Activated CD4-positive, alpha-beta T cell treated with anti-CD3 and anti-CD28 coated beads, Interleukin-2, Interleukin-6, amounts not matched to agents 100 ng/mL and 50 ng/mL, durations not matched to agents 16 hours and 8 hours (primary cell): ENCODE measurements around the gene DAD1.
"Not testable (repeated sequence)": the region's sequence is repeated elsewhere in the genome, so short reads cannot be mapped to it uniquely, and the experiment has no call there.

Experiments used
- DNase-seq: peaks from one replicate; pipeline ENCODE4 v3.0.0-alpha.2; 2020

The DAD1 gene

GRCh38 chr14:22549981-22550673, 38.9 kb downstream of the DAD1 start:
- peak; percentile 95 for DNase-seq

- no peak for DNase-seq
These were observed 39.6 kb downstream of the DAD1 start for GRCh38 chr14:22549324-22549962.

- no peak for DNase-seq
These were observed 40.9 kb downstream of the DAD1 start for GRCh38 chr14:22547948-22548750.

- no peak for DNase-seq
These were observed 41.6 kb downstream of the DAD1 start for GRCh38 chr14:22547313-22547947.

GRCh38 chr14:22546722-22547071, 42.3 kb downstream of the DAD1 start:
- DNase-seq, result no peak

- no peak for DNase-seq
These were observed 42.9 kb downstream of the DAD1 start for GRCh38 chr14:22545842-22546721.

- DNase-seq, result no peak
These were observed 44.1 kb downstream of the DAD1 start for GRCh38 chr14:22544881-22545420.

GRCh38 chr14:22544406-22544805, 44.6 kb downstream of the DAD1 start:
- DNase-seq, result no peak

- not testable (repeated sequence) for DNase-seq
These were observed 45.3 kb downstream of the DAD1 start for GRCh38 chr14:22543570-22544357.

- no peak for DNase-seq
These were observed 46.7 kb downstream of the DAD1 start for GRCh38 chr14:22542360-22542759.

- no peak for DNase-seq
These were observed 47.3 kb downstream of the DAD1 start for GRCh38 chr14:22541721-22542120.

GRCh38 chr14:22540811-22541360, 48.1 kb downstream of the DAD1 start:
- no peak for DNase-seq

GRCh38 chr14:22540293-22540692, 48.7 kb downstream of the DAD1 start:
- no peak for DNase-seq

GRCh38 chr14:22539831-22540230, 49.2 kb downstream of the DAD1 start:
- DNase-seq, result peak; percentile 72

GRCh38 chr14:22538671-22539228, 50.3 kb downstream of the DAD1 start:
- no peak for DNase-seq

- no peak for DNase-seq
These were observed 51.4 kb downstream of the DAD1 start for GRCh38 chr14:22537436-22538310.

GRCh38 chr14:22536853-22537338, 52.1 kb downstream of the DAD1 start:
- DNase-seq, result peak; percentile 95

GRCh38 chr14:22535916-22536315, 53.1 kb downstream of the DAD1 start:
- DNase-seq, result no peak

- no peak for DNase-seq
These were observed 53.9 kb downstream of the DAD1 start for GRCh38 chr14:22535126-22535525.
